GM13976 (cell line): ENCODE measurements around the gene TNIP1.

Experiments
- DNase-seq: peaks from one replicate; pipeline ENCODE4 v3.0.0; 2012; ENCODE audit warnings: low spot score
- CTCF ChIP-seq: IDR thresholded peaks from 2 replicates; pipeline ENCODE4 v1.5.1; 2012; ENCODE audit warnings: borderline replicate concordance, mild to moderate bottlenecking; ENCODE audit not compliant: insufficient read depth; ENCODE audit errors: extremely low read depth, missing control alignments, control extremely low read depth
- in situ Hi-C: fragments of 300-500 bp; cut with MboI; formaldehyde crosslinking; loops from one replicate; pipeline ENCODE4 v1.12.0; 2022; ENCODE audit warnings: low sequenced_read_pairs, mixed read lengths, inconsistent platforms; ENCODE audit not compliant: unreplicated experiment

The TNIP1 gene

GRCh38 chr5:151027961-151028479 is 52.8 kb downstream of the TNIP1 start:
- in situ Hi-C loops = no loop called here
- no peak for DNase-seq
- TF ChIP-seq CTCF = no peak

- in situ Hi-C loops = no loop called here
- DNase-seq = no peak
- no peak for TF ChIP-seq CTCF
These were observed 54.2 kb downstream of the TNIP1 start for GRCh38 chr5:151026679-151027078.

DNA sequence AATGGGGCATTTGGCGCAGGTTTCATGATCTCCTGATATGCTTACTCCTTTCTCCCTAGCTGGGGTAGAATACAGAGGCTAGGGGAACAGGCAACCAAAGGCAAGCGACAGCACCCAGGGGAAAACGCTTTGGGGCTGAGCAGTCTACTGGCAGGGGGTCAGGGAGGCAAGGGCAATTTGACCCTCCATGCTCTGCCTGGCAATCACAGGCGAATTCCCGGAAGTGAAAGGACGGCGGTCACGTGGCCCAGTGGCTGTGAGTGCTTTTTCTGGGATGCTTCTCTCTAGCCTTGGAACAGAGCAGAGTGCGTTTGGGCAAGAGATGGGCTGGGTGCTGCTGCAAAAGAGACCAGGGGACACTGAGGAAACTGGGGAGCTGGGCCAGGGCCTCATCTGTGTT is 54.7 kb downstream of the TNIP1 start:
- DNase-seq = no peak
- in situ Hi-C loops = no loop called here
- TF ChIP-seq CTCF = no peak

GRCh38 chr5:151025250-151025606 is 55.6 kb downstream of the TNIP1 start:
- no peak for TF ChIP-seq CTCF
- in situ Hi-C loops = no loop called here
- DNase-seq = no peak

- TF ChIP-seq CTCF = no peak
- DNase-seq = no peak
- in situ Hi-C loops = no loop called here
These were observed 56.2 kb downstream of the TNIP1 start for GRCh38 chr5:151024440-151025249.

DNA sequence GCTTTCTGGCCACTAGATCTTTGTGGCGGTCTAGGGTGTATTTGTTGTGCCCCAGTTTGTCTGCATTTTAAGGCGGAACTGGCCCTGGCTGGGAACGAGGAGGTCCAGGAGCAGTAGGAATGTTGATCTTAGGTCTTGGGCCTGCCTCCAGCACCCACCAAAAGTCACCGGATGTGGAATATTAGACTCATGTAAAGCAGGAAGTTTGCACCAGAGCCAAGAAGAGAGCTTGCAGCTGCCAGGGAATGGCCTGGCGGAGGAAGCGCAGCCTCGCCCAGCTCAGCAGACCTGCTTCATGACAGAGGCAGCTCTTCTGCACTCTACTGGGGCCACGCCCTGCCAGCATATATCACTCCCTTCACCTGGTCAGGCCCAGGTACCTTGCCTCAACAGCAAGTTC is 57.2 kb downstream of the TNIP1 start:
- no peak for DNase-seq
- in situ Hi-C loops = no loop called here
- TF ChIP-seq CTCF = no peak
